Subcutaneous adipose tissue (tissue), 4 donors: ENCODE measurements around the gene AK2. TPM values are rescaled to one million over a fixed set of nuclear protein-coding genes. Genes with fewer than 3 reads are reported as not detected.

ENCODE experiments used
- total RNA-seq, 4 donors: library from RNA; depleted of rRNA; stranded (reverse); fragments of >200 nt; gene quantifications; one replicate each; pipeline ENCODE4 v1.1.0, GENCODE V29; 2016
- TF ChIP-seq, protein P1 (sequence below): fragments of 450-650 bp; IDR thresholded peaks from one replicate; pipeline ENCODE4 v1.5.1; 2016; ENCODE audit warnings: low read depth, mild to moderate bottlenecking, control low read depth, antibody characterized with exemption, moderate library complexity

The AK2 gene
- total RNA-seq, 4 donors from 2014 or later, result 101 to 251 (median 194) TPM

DNA sequence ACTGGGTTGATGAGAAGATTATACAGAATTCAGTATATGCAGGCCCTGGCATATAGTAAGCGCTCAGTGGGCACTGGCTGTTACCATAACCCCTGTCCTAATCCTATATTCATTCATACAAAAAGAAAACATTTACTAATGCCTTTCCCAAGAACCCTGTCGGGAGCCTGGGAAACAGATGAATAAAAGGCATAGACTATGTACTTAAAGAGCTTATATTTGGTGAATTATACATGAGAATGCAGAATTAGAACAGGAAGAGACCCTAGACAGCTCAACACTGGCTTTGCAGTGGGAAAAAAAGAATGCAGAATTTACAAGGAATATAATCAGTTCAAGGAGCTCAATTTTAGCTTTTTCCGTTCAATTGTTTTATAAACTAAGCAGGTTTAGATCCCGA lies 10.9 kb downstream of the AK2 start:
- TF ChIP-seq, protein P1, sequence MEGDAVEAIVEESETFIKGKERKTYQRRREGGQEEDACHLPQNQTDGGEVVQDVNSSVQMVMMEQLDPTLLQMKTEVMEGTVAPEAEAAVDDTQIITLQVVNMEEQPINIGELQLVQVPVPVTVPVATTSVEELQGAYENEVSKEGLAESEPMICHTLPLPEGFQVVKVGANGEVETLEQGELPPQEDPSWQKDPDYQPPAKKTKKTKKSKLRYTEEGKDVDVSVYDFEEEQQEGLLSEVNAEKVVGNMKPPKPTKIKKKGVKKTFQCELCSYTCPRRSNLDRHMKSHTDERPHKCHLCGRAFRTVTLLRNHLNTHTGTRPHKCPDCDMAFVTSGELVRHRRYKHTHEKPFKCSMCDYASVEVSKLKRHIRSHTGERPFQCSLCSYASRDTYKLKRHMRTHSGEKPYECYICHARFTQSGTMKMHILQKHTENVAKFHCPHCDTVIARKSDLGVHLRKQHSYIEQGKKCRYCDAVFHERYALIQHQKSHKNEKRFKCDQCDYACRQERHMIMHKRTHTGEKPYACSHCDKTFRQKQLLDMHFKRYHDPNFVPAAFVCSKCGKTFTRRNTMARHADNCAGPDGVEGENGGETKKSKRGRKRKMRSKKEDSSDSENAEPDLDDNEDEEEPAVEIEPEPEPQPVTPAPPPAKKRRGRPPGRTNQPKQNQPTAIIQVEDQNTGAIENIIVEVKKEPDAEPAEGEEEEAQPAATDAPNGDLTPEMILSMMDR, result no peak

DNA sequence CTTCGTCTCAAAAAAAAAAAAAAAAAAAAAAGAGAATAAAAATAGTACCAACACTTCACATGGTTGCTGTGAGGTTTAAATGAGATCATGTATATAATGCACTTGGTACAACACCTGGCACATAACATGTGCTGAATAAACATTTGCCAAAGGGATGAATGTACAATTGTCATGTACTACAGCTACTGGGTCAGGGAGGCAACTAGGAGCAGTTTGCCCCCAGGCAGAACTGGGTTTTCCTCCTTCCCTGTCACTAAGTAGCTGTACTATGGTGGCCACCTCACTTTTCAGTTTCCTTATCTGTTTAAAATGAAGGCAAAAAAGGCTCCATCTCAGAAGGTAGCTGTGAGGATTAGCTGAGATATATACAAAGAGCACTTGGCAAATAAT lies 11.5 kb downstream of the AK2 start:
- TF ChIP-seq, protein P1, result no peak

DNA sequence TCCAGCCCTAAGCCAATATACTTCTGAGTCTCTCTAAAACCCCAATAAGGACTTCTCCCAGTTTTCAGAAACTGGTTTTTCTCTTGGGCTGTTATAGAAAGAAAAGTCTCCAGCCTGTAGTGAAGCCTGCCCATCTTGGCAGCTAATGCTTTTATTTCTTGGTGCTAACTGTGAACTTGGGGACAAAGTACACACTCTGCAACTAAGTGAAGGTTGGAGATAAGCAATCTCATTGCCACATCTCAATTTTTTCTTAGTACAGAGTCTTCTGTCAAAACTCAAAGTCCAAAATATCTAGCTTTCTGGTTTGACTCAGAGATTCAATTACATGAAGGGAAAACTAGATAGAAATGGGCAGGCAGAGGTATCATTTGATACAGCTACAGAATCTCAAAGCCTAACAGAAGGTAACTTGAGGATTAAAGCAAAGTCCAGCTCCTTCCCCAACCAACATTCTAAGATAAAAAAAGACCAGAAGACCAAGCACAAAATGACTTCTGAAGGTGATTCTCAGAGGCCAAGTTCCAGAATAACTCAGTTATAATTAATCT lies 14.0 kb downstream of the AK2 start:
- TF ChIP-seq, protein P1, result no peak

DNA sequence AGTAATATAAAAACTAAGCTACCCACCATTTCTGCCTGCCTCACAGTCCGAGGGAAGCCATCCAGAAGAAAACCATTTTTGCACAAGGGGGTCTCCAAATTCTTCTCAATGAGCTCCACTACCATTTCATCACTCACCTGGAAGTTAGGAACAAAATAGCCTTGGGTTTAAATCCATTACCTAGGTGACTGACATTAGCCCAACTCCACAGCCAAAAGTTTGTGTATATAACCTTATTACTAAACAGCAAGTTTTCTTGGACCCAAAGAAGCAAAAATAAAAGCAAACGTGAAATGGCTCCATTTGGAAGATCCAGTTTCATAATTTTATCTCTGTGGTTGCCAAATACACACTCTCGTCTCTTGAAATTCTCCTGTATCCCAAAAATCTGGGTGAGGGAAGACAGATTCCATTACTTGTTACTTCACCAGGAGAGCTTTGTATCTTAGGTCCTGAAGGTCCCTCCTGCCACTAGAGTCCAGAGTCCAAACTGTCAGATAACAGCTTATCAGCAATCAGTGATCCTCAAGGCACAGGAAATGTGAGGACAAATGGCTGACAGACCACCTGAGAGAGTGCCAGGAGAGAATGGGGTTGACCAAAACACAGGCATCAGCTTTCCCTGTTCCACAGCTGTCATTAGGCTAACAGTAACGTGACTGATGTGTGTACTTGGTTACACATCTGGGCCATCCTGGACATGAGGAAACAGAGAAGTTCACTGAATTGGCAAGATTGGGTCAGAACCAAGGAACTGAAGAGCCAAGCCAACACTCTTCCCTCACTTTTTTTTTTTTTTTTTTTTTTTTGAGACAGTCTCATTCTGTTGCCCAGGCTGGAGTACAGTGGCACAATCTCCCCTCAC lies 14.9 kb downstream of the AK2 start:
- TF ChIP-seq, protein P1, result no peak

DNA sequence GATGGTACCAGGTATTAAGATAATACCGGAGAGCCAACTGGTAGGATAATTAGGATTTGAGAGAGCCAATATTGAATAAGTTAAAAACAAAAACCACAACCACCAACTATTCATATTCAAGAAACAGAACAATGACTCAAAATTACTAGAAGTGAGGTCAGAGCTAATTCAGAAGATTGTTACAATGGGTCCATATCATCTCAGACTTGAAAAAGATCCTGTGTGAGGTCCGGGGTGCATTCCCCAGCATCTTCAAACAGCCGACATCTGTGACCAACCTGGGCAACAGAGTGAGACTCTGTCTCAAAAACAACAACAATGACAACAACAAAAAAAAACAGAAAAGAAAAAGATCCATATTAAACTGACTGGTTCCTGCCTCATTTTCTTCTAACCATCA lies 18.6 kb downstream of the AK2 start:
- TF ChIP-seq, protein P1, result no peak

DNA sequence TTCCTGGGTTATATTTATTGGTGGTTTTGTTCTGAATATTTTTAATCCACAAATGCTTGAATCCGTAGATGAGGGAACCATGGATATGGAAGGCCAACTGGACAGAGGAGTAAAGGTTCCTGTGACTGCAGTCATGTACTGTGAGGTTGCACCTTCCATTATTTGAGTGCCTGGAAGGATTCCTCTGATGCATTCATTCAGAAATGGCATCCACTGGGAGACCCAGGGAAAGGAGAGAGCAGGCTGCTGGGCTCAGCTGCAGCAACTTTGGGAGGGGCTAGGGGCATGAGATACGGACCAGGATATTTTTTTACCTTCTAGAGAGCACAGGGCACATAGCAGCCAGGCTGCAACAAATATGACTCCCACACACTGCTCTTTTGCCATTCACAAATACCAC lies 19.5 kb downstream of the AK2 start:
- TF ChIP-seq, protein P1, result no peak

DNA sequence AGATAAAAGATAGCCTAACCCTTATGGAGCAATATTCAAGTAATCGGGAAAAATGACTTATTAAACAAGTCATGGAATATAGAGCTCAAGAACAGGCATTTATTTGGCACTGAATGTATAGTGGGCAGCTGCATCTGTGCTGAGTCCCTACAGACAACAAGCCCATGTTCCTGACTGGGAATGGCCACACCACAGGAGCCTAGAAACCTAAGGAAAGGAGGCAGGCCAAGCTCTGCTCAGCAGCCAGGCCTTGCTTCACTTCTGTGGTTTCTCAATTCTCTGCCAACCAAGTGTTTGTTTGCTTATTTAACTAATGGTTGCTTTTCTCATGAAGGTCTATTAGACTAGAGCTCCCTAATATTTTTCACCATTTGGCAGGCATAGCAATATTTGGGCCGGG lies 21.5 kb downstream of the AK2 start:
- TF ChIP-seq, protein P1, result no peak
